GM19455 (cell line): ENCODE results near the gene MTCH1.
"Not testable (repeated sequence)": the region's sequence is repeated elsewhere in the genome, so short reads cannot be mapped to it uniquely, and the experiment has no call there.

Source experiments
- ATAC-seq: cut with Tn5 transposase; IDR thresholded peaks from one replicate; pipeline ENCODE4 v1.9.1; 2021; ENCODE audit not compliant: unreplicated experiment

Gene MTCH1

GRCh38 chr6:36999061-36999750 is 13.2 kb upstream of the MTCH1 start:
- no peak for ATAC-seq

- ATAC-seq: no peak
Observed at GRCh38 chr6:36998723-36999038, 12.7 kb upstream of the MTCH1 start.

DNA sequence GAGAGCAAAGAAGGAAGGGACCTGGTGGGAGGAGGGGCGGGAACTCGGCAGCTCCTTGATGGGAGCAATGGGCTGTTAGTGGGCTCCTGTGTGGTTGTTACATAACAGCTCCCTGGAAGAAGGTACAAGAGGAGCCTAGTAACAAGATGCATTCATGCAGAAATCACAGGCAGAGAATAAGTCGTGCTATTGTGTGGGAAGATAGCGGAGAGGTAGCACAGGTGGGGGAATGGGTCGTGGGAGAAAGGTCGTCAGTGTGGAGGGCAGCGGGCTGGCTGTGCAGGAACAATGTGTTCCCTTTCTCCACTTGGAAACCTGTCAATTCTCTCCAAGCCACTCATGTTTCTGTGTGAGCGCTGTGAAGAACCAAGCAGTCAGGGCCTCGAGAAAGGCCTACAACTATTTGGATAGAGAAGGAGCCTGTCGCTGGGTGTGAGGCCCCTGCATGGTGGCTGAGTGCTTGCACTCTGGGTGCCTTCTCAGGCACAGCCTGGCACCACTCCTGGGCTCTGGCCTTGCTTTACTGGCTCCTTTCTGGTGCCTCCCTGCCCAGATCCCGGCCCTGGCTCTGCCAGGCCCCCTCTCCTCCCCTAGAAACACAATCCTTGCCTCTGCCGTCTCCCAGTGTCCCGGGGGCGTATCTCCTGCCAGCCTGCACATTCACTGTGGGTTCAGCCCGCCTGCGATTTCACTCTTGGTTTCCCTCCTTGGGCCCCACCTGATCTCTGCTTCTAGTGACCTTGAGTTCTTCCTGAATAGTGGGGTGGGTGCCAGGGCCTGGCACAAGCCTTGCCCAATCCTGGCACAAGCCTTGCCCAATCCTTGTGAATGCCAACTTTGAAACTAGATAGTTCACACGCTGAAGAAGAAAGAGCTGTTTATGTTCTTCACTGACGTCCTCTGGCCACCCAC is 12.1 kb upstream of the MTCH1 start:
- ATAC-seq: no peak

DNA sequence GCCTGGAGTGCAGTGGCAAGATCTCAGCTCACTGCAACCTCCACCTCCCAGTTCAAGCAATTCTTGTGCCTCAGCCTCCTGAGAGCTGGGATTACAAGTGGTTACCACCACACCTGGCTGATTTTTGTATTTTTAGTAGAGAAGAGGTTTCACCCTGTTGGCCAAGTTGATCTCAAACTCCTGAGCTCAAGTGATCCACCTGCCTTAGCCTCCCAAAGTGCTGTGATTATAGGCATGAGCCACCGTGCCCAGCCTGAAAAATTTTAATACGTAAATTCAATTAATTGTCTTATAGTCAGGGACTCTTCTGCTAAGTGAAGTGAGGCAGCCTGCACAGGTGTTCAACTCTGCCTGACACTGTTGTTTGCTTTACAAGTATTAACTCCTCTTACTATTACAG is 4.4 kb upstream of the MTCH1 start:
- ATAC-seq: not testable (repeated sequence)

GRCh38 chr6:36989264-36989663 is 3.3 kb upstream of the MTCH1 start:
- no peak for ATAC-seq

- ATAC-seq: no peak
Observed at GRCh38 chr6:36986704-36987047, 680 bp upstream of the MTCH1 start.

GRCh38 chr6:36985417-36985807 is 584 bp downstream of the MTCH1 start:
- ATAC-seq: no peak

- no peak for ATAC-seq
Observed at GRCh38 chr6:36984581-36985416, 1.2 kb downstream of the MTCH1 start.

DNA sequence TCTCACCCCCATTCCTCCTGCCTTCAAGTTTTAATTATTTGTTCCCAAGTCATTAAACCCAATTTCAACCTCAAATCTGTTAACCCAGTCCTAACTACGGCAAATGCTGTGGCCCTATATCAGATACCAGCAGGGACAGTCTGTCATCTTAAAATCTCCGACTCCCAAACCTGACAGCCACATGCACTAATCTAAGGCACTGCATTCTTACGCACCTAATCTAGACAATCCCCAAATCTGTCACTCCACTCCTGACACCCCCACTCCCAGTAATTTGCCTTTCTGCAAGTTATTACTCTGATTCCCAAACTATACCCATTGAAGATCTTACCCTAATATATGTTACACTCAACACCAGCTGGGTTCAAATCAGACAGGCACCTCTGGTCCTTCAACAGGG is 2.5 kb downstream of the MTCH1 start:
- ATAC-seq: no peak

DNA sequence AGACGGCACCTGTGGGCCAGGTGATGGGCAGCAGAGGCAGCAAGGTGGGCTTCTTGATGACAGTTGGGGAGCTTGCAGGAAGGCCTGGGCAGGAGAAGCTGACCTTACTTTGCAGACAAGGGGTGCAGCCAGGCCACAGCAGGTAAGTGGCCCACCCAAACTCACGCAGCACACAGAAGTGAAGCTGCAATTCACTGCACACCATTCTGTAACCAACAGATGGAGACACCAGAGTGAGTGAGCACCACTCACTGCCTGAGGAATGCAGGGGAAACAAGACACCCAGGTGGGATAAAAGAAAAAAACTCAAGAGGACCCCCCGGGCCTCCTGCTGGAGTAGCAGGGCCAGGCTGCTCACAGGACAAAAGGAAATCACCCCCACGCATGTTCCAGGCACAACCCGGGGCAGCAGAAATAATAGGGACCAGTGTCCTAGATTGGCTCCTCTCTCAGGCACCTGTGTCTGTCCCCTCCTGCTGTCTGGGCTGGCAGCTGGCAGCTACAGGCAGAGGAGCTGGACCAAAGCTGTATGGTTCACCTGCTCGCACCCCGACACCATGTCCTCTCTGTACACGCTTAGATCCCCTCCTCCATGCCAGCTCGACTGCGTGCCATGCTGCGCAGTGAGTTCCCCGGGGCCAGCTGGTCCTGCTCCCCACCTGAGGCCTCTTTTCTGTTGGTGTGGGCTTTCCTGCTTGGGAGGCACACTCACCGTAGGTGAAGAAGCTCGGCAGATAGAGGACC is 4.9 kb downstream of the MTCH1 start:
- ATAC-seq: no peak

- no peak for ATAC-seq
Observed at GRCh38 chr6:36980129-36980528, 5.9 kb downstream of the MTCH1 start.

- no peak for ATAC-seq
Observed at GRCh38 chr6:36979347-36979742, 6.7 kb downstream of the MTCH1 start.

GRCh38 chr6:36978421-36979346 is 7.3 kb downstream of the MTCH1 start:
- no peak for ATAC-seq

GRCh38 chr6:36977470-36977941 is 8.5 kb downstream of the MTCH1 start:
- no peak for ATAC-seq

DNA sequence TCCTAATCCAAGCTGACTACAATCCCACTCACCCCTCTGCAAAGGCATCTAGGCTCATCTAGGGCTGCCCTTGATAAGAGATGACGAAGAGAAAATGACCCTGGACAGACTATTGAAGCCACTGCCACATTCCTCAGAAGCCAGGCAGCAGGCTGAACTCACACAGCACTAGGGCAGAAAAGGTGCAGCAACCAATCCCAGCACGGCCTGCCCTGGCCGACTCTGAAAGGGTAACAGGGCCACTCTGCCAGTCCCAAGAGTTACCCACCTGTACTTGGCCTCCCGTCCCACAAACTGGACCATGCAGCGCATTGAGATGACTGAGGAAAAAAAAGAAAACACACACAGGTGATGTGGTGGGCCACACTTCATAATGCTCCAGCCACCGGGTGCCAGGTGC is 9.1 kb downstream of the MTCH1 start:
- ATAC-seq: no peak

DNA sequence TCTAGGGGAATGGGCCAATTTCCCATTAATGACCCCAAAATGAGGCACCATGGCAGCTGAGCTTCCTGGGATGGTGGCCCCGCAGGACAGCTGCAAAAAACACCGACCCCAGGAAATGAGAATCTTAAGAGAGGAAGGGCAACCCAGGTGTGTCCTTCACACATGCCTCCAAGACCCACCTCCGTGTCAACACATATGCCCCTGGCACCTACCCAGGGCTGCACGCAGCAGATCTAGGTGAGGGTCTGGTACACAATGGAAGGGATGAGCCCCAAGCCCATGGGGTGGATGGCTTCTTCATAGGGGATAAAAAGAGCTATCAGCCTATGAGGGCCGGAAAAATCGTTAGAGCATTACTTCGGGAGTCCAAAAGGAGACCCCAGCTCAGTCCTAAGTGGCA is 9.5 kb downstream of the MTCH1 start:
- no peak for ATAC-seq

DNA sequence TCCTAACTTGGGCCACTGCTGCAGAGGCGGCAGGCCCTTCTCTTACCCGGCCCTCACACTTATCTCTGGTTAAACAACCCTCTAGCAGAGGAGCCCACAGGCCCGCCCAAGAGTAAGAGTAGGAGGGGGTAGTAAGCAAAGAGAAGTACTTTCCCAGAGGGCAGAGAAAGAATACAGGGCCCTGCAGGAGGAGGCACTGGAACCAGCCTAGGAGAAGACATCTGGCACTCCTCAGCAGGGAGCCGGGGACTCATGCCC is 10.1 kb downstream of the MTCH1 start:
- no peak for ATAC-seq

DNA sequence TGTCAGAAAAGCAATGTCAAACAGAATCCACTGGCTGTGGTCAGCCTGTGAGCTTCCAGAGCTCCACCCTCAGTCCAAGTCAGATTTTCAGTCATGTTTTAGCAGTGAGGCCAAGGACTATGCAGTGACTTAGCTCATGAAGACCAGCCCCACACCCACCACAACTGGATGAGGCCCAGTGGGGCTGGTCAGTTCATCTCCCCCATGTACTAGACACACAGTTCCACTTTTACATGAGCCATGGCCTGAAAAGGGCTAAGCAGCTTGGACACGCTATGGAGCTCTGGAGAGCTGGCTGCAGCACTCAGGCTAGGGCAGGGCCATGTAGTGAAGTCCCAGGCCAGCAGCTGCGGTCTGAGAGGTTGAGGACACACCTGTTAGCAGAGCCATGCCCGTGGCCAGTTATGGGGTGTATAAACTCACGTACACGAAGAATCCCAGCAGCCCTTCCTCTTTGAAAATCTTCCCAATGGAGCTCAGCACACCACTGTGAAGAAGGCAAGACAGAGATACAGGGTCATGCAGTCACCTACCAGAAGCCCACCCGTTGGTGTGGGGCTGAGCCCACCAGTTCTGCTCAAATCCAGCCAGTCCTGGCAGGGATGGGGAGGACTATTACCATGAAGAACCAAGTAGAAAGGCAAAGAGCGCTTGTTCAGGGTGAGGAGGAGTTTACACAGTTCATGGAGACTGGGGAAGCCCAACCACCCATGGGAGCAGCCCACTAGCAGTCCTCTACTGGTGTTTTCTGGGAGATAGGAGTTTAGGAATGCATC is 10.6 kb downstream of the MTCH1 start:
- ATAC-seq: no peak

DNA sequence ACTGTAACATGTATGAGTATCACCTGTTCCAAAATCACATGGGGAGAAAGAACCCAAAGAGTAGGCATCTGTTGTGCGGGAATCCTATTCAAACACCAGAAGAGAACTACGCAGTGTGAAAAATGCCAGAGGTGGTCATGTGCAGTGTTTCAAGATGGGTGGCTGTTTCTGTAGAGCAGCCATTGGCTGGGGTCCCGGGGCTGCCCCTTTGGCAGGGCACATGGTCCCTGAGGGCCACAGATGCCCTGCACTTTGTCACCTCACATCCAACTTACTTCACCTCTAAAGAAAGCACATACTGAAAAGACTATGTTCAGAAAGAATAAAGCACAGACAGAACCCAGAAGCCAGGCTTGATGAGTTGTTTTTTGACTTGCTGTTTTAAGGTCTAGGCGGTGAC is 12.3 kb downstream of the MTCH1 start:
- ATAC-seq: no peak
